ENCODE results near the gene UBXN6.

The UBXN6 gene

GRCh38 chr19:4402171-4403004 lies 55.2 kb downstream of the UBXN6 start, which contains the start of gene CHAF1A:
Gene CHAF1A, plus strand, starts transcription at chr19:4402640. Its CDS starts 123 bp downstream, at chr19:4402763.
- peak; percentile 97 for DNase-seq

GRCh38 chr19:4401769-4402170 lies 55.8 kb downstream of the UBXN6 start:
- DNase-seq: no peak

- peak; percentile 86 for DNase-seq
These were observed 57.3 kb downstream of the UBXN6 start, which contains the start of gene SH3GL1 for GRCh38 chr19:4400135-4400936. Gene SH3GL1, minus strand, starts transcription at chr19:4400547. Its CDS starts 179 bp downstream, at chr19:4400368.

- no peak for DNase-seq
These were observed 57.8 kb downstream of the UBXN6 start for GRCh38 chr19:4399812-4400134.

- no peak for DNase-seq
These were observed 60.4 kb downstream of the UBXN6 start for GRCh38 chr19:4396949-4397783.
